HepG2 (cell line): Measurements from ENCODE around the gene UNC5CL. TPM values are rescaled to one million over a fixed set of nuclear protein-coding genes. Genes with fewer than 3 reads are reported as not detected.

Experiments
- GATAD2A ChIP-seq: IDR thresholded peaks from 2 replicates; pipeline ENCODE4 v1.6.1; 2016
- GZF1 ChIP-seq: sonication (generic); formaldehyde crosslinking; IDR thresholded peaks from 2 replicates; pipeline ENCODE4 v1.5.1; 2020; ENCODE audit warnings: mild to moderate bottlenecking, missing genetic modification reagents
- HMG20A ChIP-seq: IDR thresholded peaks from 2 replicates; pipeline ENCODE4 v1.6.1; 2016; ENCODE audit warnings: borderline replicate concordance
- JUN ChIP-seq: sonication (generic); formaldehyde crosslinking; IDR thresholded peaks from 2 replicates; pipeline ENCODE4 v1.4.0; 2020; ENCODE audit warnings: mild to moderate bottlenecking, missing genetic modification reagents
- KAT8 ChIP-seq: IDR thresholded peaks from 2 replicates; pipeline ENCODE4 v1.6.1; 2016; ENCODE audit warnings: missing genetic modification reagents, missing compliant biosample characterization
- MYNN ChIP-seq: sonication (generic); formaldehyde crosslinking; IDR thresholded peaks from 2 replicates; pipeline ENCODE4 v1.4.0; 2020; ENCODE audit warnings: mild to moderate bottlenecking, low read depth, missing genetic modification reagents
- ONECUT2 ChIP-seq: sonication (generic); formaldehyde crosslinking; IDR thresholded peaks from 2 replicates; pipeline ENCODE4 v1.4.0; 2020; ENCODE audit warnings: missing genetic modification reagents
- PAWR ChIP-seq: sonication (generic); formaldehyde crosslinking; IDR thresholded peaks from 2 replicates; pipeline ENCODE4 v1.4.0; 2020; ENCODE audit warnings: missing genetic modification reagents, mild to moderate bottlenecking, borderline replicate concordance
- PHB2 ChIP-seq: fragments of 450-650 bp; IDR thresholded peaks from 2 replicates; pipeline ENCODE4 v1.6.1; 2018; ENCODE audit not compliant: partially characterized antibody
- THYN1 ChIP-seq: sonication (generic); formaldehyde crosslinking; IDR thresholded peaks from 2 replicates; pipeline ENCODE4 v1.8.1; 2023; ENCODE audit warnings: low read depth, mild to moderate bottlenecking, moderate library complexity, missing genetic modification reagents, borderline replicate concordance
- U2AF2 ChIP-seq: fragments of 200-400 bp; formaldehyde crosslinking; IDR thresholded peaks from 2 replicates; pipeline ENCODE4 v1.6.1; 2017; ENCODE audit warnings: low read depth, mild to moderate bottlenecking, low read length
- ZBTB25 ChIP-seq: IDR thresholded peaks from 2 replicates; pipeline ENCODE4 v1.6.1; 2018; ENCODE audit warnings: missing genetic modification reagents
- ZBTB44 ChIP-seq: sonication (generic); formaldehyde crosslinking; IDR thresholded peaks from 2 replicates; pipeline ENCODE4 v1.4.0; 2020; ENCODE audit warnings: missing genetic modification reagents
- ZNF251 ChIP-seq: sonication (generic); formaldehyde crosslinking; IDR thresholded peaks from 2 replicates; pipeline ENCODE4 v1.9.0; 2021; ENCODE audit warnings: mild to moderate bottlenecking, missing genetic modification reagents
- ZNF33B ChIP-seq: sonication (generic); formaldehyde crosslinking; IDR thresholded peaks from 2 replicates; pipeline ENCODE4 v1.5.1; 2020; ENCODE audit warnings: mild to moderate bottlenecking, missing genetic modification reagents
- ZNF430 ChIP-seq: sonication (generic); formaldehyde crosslinking; IDR thresholded peaks from 2 replicates; pipeline ENCODE4 v1.9.0; 2021; ENCODE audit warnings: mild to moderate bottlenecking, missing genetic modification reagents
- polyA plus RNA-seq, 8 experiments: library from polyadenylated mRNA; depleted of rRNA in 3 of 8; stranded (reverse) in 7 of 8; unstranded in 1 of 8; fragments of >200 nt; fragmentation: Illumina TruSeq in 4 of 8; extraction: Trizol in 4 of 8; gene quantifications; 2 replicates each; pipeline versions ENCODE4 v1.2.1 to v1.2.3, GENCODE V29; 2011 to 2016; ENCODE audit warnings: low read depth in 4 of 8, missing spikeins in 1 of 8, mixed read lengths in 1 of 8; ENCODE audit not compliant: insufficient read depth in 1 of 8
- total RNA-seq, 5 experiments: library from RNA; depleted of rRNA; stranded (reverse); fragments of >200 nt; fragmentation: Illumina TruSeq; extraction: Trizol; gene quantifications; 2 replicates each; pipeline ENCODE4 v1.2.3, GENCODE V29; 2016; ENCODE audit warnings: low read depth in 1 of 5
- TF ChIP-seq, protein P1 (sequence below), 2 experiments: fragments of 450-650 bp in 1 of 2; sonication (generic) in 1 of 2; formaldehyde crosslinking; IDR thresholded peaks; 2 replicates each; pipeline versions ENCODE4 v1.5.0 to v1.8.0; 2020 to 2022; ENCODE audit warnings: mild to moderate bottlenecking in 1 of 2, missing genetic modification reagents in 1 of 2
- TF ChIP-seq, protein P2 (sequence below): IDR thresholded peaks from 2 replicates; pipeline ENCODE4 v1.6.1; 2016; ENCODE audit warnings: low read depth, missing genetic modification reagents, missing compliant biosample characterization
- TF ChIP-seq, protein P3 (sequence below): sonication (generic); formaldehyde crosslinking; IDR thresholded peaks from 2 replicates; pipeline ENCODE4 v1.8.1; 2022; ENCODE audit warnings: low read depth, mild to moderate bottlenecking, missing genetic modification reagents

Gene UNC5CL
- total and polyA plus RNA-seq, 2 of the 13 experiments (the other 11 are each of a cell fraction or from before 2014, with no cell fraction given): 2.4 to 2.5 TPM

GRCh38 chr6:41063884-41064285 lies 24.9 kb upstream of the UNC5CL start (continued):
- TF ChIP-seq ZBTB44 (CRISPR knock-in tag) (no peak), ZBTB25 (CRISPR knock-in tag) (0 out of 2 replicates have a peak, but pooled peaks have one; percentile 37), ZNF251 (no peak), ZNF33B (CRISPR knock-in tag) (no peak), U2AF2 (no peak), ZNF430 (CRISPR knock-in tag) (no peak), HMG20A (CRISPR knock-in tag) (peak; percentile 83), ONECUT2 (CRISPR knock-in tag) (no peak), PAWR (no peak), KAT8 (CRISPR knock-in tag) (peak; percentile 50; the same call in 1 of the 2 replicates), THYN1 (CRISPR knock-in tag) (no peak), PHB2 (no peak), MYNN (CRISPR knock-in tag) (no peak), JUN (CRISPR knock-in tag) (no peak), GATAD2A (peak; percentile 73), GZF1 (CRISPR knock-in tag) (no peak)
- TF ChIP-seq, protein P1, sequence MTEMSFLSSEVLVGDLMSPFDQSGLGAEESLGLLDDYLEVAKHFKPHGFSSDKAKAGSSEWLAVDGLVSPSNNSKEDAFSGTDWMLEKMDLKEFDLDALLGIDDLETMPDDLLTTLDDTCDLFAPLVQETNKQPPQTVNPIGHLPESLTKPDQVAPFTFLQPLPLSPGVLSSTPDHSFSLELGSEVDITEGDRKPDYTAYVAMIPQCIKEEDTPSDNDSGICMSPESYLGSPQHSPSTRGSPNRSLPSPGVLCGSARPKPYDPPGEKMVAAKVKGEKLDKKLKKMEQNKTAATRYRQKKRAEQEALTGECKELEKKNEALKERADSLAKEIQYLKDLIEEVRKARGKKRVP (CRISPR knock-in tag; IDR thresholded peaks at IDR 0.05): no peak
- TF ChIP-seq, protein P2, sequence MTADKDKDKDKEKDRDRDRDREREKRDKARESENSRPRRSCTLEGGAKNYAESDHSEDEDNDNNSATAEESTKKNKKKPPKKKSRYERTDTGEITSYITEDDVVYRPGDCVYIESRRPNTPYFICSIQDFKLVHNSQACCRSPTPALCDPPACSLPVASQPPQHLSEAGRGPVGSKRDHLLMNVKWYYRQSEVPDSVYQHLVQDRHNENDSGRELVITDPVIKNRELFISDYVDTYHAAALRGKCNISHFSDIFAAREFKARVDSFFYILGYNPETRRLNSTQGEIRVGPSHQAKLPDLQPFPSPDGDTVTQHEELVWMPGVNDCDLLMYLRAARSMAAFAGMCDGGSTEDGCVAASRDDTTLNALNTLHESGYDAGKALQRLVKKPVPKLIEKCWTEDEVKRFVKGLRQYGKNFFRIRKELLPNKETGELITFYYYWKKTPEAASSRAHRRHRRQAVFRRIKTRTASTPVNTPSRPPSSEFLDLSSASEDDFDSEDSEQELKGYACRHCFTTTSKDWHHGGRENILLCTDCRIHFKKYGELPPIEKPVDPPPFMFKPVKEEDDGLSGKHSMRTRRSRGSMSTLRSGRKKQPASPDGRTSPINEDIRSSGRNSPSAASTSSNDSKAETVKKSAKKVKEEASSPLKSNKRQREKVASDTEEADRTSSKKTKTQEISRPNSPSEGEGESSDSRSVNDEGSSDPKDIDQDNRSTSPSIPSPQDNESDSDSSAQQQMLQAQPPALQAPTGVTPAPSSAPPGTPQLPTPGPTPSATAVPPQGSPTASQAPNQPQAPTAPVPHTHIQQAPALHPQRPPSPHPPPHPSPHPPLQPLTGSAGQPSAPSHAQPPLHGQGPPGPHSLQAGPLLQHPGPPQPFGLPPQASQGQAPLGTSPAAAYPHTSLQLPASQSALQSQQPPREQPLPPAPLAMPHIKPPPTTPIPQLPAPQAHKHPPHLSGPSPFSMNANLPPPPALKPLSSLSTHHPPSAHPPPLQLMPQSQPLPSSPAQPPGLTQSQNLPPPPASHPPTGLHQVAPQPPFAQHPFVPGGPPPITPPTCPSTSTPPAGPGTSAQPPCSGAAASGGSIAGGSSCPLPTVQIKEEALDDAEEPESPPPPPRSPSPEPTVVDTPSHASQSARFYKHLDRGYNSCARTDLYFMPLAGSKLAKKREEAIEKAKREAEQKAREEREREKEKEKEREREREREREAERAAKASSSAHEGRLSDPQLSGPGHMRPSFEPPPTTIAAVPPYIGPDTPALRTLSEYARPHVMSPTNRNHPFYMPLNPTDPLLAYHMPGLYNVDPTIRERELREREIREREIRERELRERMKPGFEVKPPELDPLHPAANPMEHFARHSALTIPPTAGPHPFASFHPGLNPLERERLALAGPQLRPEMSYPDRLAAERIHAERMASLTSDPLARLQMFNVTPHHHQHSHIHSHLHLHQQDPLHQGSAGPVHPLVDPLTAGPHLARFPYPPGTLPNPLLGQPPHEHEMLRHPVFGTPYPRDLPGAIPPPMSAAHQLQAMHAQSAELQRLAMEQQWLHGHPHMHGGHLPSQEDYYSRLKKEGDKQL (CRISPR knock-in tag): no peak
- TF ChIP-seq, protein P3, sequence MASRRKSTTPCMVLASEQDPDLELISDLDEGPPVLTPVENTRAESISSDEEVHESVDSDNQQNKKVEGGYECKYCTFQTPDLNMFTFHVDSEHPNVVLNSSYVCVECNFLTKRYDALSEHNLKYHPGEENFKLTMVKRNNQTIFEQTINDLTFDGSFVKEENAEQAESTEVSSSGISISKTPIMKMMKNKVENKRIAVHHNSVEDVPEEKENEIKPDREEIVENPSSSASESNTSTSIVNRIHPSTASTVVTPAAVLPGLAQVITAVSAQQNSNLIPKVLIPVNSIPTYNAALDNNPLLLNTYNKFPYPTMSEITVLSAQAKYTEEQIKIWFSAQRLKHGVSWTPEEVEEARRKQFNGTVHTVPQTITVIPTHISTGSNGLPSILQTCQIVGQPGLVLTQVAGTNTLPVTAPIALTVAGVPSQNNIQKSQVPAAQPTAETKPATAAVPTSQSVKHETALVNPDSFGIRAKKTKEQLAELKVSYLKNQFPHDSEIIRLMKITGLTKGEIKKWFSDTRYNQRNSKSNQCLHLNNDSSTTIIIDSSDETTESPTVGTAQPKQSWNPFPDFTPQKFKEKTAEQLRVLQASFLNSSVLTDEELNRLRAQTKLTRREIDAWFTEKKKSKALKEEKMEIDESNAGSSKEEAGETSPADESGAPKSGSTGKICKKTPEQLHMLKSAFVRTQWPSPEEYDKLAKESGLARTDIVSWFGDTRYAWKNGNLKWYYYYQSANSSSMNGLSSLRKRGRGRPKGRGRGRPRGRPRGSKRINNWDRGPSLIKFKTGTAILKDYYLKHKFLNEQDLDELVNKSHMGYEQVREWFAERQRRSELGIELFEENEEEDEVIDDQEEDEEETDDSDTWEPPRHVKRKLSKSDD (CRISPR knock-in tag): no peak
